Glomerular endothelial cell (primary cell): ENCODE data around the gene RHEBL1. TPM values are rescaled to one million over a fixed set of nuclear protein-coding genes. Genes with fewer than 3 reads are reported as not detected.
A peak's percentile ranks its signal among the peaks of the same experiment; 100 is the strongest.

ENCODE experiments used
- DNase-seq: peaks from one replicate; pipeline ENCODE4 v3.0.0-alpha.2; 2011; ENCODE audit warnings: low read depth, low spot score; ENCODE audit errors: extremely low read depth
- total RNA-seq: library from RNA; depleted of rRNA; stranded (reverse); fragments of >200 nt; gene quantifications from 2 replicates; pipeline ENCODE4 v1.2.3, GENCODE V29; 2015

RHEBL1 gene, protein sequence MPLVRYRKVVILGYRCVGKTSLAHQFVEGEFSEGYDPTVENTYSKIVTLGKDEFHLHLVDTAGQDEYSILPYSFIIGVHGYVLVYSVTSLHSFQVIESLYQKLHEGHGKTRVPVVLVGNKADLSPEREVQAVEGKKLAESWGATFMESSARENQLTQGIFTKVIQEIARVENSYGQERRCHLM
- total RNA-seq = 1.7 and 2.3 TPM in 2 replicates

DNA sequence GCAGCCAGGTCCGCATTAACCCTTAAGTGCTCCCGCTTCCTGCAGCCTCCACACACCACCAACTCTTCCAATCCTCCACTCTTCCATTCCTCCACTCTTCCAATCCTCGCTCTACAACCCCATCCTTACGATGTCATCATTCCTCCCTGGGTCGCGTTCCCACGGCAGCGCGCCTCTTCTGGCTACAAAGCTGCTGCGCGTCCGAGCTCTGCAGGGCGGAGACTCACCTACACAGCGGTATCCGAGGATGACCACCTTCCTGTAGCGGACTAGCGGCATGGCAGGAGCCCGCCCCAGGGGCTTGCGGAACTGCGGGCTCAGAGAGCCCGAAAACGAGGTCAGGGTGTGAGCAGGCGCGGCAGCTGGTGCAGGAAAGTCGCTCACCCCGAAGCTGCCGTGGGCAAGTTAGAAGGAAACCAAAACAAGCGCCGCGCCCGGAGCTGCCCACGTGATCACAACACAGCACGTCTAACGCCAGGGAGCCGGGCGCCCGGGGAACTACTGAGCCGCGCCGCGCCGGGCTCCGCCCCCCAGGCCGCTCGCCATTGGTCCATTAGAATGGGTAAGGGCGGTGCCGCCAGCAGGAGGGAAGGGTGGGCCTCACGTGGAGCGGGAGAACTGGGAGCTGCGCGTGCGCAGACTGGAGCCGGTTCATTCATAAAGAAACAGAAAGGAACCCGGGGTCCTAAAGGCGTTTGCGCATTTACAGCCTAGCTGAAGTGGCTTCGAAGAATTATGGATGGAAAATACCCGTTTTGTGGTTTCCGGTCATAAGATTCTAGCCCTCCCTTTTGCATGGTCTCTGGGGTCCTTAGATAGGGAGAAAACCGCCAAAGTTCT lies at the start of gene RHEBL1:
TSS of gene RHEBL1 (minus strand) at position 473 of the 840 bp plus-strand sequence. CDS start at position 279, 194 bp downstream.
- DNase-seq = no peak

DNA sequence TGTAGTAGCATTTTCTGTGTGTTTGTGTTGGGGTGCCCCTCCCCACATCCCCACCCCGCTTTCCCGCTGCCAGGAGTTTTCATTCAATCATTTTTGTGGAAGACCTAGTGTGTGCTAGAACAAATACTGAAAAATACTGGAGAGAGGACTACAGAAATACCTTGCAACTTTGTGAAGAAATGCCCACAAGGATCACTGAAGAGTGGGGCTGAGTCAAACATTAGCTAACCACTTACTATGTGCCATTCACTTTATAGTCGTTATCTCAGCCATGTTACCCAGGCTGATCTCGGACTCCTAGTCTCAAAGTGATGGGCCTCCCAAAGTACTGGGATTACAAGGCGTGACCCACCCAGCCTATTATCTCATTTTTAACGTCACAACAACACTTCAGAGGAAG lies 41.4 kb upstream of the RHEBL1 start:
- no peak for DNase-seq

DNA sequence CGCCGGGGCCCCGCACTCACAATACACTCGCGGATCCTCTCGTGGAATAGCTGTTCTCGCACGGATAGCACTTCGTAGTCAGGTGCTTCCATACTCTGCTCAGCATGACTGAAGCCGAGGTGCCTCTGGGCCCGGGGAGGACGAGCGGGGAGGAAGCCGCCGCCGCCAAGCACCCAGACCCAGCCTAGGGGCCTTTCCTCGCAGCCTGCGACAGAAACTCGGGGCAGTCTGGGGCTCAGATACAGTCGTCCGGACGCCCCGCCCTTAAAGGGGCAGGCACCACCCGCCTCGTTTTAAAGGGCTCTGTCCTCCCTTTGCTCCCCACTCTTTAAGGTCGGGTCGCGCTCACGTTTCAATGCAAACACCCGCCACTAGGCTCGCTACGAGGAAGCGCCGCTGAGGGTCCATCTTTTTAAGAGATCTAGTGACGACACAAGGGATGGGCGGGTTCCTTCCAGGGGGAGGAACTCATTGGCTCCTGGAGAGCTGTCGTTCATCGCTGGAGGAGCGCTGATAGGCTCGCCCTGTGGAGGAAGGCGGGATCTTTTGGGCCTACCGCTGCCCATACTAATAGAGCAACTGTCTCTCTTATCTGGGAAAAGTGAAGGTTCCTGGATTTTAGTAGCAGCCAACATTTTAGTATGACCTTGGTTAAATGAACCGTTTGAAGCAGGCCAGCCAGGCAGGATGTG lies 40.8 kb upstream of the RHEBL1 start, which contains the start of gene LMBR1L:
TSS of gene LMBR1L (minus strand) at position 384 of the 692 bp plus-strand sequence. CDS start at position 92, 292 bp downstream.
- peak; percentile 92 for DNase-seq

DNA sequence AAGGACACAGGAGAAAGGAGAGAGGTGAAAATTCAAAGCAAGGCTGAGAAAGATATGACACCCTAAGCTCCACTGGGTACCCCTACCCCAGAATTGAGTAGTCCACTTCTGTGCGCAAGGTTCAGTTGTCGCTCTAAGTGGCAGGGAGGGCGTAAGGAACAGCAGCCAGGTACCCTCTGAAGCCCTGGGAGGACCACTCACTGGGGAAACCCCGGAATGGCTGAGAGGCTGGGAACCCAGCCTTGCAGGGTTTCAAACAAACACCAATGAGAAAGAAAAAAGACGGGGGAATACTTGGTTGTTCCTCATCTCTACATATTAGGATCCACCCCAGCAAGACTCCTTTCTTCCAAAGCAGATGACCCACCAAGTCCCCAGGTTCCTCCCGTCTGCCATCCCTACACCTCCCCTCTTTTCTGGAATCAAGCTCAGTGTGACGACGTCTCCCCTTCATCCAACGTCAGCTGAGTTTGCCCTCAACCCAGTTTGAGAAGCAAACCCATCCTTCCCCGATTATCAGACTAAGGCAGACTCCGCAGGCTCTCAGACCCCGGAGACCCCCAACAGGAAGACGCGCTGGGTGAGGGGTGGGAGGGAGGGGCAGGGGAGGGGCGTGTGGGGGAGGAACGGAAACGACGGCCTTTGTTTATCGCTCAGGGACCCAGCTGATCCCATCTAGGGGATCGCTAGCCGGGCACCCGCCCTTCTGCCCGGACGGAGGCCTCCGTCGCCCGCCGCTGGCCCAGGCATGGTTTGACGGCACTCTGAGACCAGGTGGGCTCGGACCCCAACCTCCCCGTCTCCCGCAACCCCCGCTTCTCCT lies 40.1 kb upstream of the RHEBL1 start:
- no peak for DNase-seq

DNA sequence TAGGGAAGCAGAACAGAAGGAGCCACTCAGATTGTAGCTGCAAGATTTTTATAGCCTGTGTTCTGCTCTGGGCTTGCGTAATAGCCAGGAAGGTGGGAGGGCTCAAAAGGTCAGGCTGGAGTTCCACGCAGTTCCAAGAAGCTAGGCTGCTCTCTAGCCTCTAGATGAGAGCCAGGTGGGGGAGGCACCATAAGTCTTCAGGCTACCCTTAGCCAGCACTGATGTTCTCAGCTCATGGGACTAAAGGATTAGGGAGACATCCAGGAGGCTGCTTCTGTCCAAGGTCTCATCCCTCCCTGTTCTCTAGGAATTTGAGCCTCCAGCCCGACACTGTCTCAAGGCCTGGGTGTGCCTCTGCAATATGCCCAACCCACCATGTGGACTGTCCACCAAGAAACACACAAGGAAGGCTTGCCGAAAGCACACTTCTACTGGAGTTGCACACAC lies 39.2 kb upstream of the RHEBL1 start:
- no peak for DNase-seq

DNA sequence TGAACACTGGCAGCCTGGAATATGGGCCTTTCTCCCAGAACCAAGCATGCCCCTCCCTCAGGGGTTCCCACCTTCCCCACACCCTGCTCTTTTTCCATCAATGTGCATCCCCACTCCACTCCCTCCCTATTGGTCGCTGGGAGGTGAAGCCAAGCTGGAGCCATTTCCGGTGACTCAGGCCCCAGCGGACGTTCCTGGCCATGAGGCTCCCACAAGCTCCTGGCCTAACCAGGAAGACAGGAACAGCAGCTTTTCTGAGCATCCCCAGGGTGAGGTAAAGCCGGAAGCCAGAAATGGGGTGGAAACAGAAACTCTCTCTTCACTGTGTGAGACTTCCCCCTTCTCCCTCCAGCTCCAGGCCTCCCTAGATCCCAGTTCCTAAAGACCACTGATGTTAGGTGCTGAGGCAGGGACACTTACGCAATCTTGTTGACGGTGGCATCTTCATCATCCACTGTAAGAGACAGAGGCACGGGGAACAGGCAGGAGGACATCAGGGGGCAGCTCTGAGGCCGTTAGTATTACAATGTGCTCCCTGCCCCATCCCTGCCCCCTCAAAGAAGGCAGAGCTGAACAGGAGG lies 35.8 kb upstream of the RHEBL1 start:
- no peak for DNase-seq

DNA sequence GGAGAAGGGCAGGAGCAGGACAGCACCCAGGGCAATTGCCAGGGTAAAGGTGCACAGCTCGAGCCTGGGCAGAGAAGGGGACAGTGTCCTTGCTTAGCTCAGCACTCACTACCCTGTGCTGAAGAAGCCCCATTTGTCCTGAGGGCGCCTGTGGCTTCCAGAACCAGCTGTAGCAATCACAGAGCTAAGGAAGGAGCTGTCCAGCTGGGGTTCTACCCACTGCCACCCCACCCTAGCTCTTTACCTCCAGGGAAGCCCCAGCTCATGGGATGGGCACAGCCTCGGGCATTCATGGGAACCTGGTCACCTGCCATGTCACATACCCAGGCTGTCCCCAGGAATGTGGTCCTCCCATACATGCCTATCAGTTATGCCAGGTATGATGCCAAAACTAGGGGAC lies 35.0 kb upstream of the RHEBL1 start:
- no peak for DNase-seq

DNA sequence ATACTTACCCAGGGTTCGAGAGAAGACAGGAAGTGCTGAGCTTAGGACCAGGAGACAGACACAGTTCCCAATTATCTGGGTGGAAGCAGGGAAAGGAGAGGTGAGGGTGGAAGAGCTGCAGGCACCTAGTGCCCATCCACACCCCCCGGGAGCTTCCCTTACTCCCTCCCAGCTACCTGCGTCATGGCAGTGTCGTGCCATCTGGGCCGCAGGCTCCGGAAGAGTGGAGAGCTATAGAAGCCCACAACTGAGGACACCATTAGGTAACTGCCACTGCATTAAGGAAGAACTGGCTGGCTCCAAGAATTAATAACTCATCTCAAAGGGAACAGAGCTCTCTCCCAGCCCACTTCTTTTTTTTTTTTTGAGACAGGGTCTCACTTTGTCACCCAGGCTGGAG lies 30.6 kb upstream of the RHEBL1 start:
- DNase-seq = no peak

DNA sequence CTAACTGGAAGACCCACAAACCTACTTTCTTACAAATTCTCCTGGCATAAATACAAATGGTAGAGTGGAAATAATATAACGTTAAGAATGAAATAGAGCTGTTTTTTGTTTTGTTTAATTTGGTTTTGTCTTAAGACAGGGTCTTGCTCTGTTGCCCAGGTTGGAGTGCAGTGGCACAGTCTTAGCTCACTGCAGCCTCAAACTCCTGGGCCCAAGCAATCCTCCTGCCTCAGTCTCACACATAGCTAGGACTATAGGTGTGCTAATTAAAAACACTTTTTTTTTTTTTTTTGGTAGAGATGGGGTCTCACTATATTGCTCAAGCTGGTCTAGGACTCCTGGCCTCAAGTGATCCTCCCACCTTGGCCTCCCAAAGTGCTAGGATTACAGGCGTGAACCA lies 28.9 kb upstream of the RHEBL1 start:
- DNase-seq = no peak

DNA sequence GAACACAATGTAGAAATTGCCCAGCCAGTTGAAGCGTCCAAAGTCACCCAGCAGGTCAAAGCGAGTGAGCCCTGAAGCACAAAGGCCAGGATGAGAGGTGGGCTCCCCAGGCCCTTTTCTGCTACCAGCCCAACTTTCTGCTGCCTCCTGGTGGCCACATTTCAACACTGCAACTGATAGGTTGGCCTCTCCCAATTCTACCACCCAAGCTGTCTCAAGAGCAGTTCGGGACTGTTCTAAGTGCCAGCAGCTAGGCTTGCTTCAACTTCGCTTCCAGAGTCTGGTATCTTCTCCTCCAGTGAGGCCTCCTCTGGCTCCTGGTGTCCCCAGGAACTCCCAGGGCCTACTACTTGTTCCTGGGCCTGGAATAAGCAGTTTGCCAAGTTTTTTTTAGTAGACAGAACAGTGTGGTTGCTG lies 28.3 kb upstream of the RHEBL1 start:
- no peak for DNase-seq

DNA sequence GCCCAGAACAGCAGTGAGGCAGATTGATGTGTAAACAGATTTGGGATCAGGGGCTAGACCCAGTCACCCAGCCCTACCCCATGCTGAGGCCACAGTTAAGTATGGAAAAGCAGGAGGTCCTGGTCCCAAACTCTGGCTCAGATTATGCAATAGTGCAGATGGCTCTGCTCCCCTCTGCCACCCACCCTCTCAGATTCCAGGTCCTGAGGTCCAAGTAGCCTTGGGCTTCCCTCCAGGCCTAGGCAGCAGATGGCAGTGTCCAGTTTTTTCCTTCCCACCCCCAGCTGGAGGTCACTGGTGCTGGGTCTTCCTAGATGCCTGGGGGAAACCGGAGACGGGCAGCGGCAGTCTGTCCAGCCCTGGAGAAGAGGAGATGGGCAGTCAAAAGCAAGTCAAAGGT lies 27.6 kb upstream of the RHEBL1 start:
- DNase-seq = no peak

DNA sequence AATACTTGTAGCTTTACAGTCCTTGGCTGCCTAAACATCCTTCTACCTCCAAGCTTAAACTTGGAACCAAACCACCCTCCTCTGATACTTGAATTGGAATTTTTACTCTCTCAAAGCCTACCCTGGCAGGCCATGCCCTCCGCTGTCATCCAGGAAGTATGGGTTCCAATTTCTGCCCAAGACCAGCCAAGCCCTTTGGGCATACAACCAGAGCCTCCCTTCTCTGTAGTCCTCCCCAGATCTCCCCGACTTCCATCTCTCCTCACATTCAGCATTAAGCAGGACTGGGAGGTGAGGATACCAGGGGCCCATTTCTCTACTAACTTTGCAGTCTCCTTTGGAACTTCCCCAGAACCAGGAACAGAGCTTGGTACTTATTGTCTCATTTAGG lies 25.2 kb upstream of the RHEBL1 start:
- no peak for DNase-seq

DNA sequence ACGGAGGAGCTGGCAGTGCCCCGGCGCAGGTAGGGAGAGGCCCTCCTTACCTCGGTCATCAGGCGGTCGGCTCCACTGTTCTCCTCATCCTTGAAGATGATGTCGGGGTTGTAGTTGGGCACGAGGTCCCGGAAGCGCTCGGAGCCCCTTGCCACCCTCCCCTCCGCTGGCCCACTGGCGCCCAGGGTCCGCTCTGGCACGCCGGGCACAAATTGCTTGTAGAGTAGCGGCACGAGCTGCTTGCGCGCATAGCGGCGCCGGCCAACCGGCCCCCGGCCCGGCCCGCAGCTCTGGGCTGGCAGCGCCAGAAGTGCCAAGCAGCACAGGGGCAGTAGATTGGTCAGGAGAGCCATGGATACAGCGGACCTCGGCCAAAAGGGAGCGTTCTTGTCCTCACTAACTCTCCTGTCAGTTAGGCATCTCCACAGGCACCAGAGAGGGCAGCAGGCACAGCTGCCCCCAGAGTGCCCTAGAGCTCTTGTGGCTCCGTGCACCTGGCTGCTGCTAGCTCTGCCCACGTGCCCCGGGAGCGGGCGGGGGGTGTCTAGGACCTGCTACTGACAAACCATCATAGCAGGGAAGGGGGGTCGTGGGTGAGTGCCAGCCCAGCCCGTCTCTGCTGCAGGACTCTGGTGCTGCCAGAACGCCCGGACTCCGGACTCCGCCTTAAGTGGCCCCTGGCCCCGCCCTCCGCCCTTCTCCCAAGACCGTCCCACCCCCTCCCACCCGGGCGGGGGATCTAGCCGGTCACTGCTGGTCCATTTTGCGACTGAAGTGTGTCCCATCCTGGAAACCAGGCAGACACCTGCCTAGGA lies 24.6 kb upstream of the RHEBL1 start, which contains the start of gene DHH:
TSS of gene DHH (minus strand) at position 642 of the 815 bp plus-strand sequence. CDS start at position 353, 289 bp downstream.
- DNase-seq = no peak

DNA sequence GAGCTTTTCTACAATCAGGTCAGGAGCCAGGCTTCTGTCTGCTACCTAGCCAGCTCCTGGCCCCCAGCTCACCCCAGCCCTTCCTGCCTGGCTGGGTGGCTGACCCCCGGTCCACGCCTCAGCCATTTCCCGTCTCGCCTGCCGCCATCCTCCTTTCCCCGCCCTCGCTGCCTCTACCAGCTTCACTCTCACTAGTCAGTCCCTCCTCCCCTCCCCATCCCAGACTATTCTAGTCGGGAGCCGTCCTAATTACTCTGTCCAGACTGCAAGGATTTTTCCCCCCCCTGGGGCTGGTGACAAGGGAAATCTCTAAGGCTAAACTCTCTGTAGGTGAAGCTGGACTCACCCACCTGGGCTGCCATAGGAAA lies 24.0 kb upstream of the RHEBL1 start:
- DNase-seq = no peak

DNA sequence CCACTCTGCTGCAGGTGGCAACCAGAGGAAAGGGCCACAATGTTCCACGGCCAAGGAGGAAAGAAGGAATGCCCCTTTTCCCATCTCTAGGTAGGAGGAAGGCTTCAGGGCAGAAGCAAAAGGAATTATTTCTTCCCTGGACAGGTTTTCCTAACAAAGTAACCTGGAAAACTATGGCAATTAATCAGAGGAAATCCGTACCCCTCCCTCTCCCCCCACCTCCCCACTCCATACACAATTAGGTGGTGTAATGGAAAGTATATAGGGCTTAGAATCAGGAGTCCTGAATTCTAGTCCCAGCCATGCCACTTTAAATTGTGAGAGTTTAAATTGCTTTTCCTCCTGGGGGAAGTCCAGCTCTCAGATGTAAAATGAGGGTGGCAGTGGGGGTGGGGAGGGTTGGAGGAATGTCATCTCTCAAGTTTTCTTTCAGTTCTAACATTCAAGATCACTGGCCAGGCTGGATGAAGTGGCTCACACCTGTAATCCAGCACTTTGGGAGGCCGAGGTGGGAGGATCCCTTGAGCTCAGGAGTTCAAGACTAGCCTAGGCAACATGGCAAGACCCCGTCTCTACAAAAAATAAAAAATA lies 23.1 kb upstream of the RHEBL1 start:
- DNase-seq = no peak

DNA sequence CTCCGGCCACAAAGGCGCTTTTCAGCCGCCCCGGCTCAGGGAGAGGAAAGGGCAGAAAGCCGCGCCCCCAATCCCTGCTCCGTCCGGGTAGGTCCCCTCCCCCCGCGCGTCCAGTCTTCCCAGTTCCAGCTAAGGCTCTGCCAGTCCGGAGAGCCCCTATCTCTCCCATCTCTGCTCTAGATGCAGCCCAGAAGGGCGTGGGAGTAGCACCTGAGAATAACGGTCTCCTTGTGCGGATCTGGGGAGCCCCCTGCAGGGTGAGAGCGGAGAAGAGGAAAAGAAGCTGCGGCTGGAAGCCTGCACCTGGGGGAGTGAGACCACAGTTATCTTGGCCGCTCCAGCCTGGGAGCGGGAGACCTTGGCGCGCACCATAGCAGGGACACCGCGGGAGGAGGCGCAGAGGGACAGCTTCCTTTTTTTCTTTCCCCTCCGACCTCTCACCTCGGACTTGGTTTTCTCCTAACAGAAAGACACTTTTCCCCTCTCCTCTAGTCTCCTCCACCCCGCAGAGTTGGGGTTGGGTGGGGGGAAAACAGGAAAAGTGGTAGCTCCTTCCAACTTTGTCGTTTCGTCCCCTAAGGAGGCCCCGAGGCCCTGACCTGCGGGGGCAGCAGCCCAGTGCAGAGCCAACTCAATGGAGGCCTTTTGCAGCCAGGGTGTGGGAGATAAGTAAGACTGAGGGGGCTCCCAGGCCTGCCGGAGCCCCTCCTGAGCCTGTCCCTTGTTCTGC lies 22.5 kb upstream of the RHEBL1 start:
- DNase-seq = no peak

DNA sequence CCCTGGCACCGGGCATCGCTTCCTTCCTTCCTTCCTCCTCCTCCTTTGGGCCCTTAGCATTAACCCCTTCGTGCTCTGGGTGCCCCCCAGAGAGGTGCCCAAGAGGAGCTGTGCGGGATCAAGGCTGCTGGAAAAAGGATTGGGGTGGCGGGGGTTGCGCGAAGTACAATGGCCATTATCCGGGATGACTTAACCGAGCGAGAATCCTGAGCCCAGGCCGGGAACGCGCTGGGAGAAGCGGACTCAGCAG lies 22.0 kb upstream of the RHEBL1 start:
- DNase-seq = no peak

DNA sequence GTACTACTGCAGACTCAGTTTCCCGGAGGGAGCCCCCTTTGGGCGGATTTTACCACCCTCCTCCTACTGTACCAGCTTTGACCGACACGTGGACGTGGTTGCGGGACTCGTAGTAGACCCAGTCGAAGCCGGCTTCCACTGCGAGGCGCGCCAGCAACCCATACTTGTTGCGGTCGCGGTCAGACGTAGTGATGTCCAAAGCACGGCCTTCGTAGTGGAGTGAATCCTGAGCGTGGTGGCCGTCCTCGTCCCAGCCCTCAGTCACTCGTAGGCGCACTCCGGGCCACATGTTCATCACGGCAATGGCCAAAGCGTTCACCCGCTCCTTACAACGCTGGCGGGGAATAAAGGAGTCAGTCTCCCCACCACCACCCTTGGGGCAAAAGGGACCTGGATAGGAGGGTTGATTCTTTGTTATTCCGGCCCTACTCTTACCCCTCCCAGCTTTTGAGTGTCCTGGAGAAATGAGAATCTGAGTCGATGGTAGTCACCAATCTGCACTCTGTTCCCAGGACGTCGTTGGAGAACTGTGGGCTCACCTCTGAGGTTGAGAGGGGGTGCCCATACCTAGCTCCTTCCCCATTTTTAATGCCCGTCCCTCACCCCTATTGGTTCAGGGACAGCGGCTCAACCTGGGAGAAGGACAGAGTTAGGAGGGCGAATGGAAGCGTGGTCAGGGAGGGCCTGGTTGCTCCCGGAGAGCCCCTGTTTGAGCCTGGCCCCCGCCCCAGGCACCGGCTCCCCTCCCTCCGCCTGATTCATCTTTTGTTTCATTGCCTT lies 21.5 kb upstream of the RHEBL1 start:
- DNase-seq = no peak
